GM10248 (cell line): Measurements from ENCODE around the gene WDR31.

Experiments used
- CTCF ChIA-PET: fragments of 300-600 bp; sonication (Branson Sonifier 250); formaldehyde crosslinking; extraction: SDS; loops from one replicate; lab custom pipeline; 2021; ENCODE audit warnings: antibody characterized with exemption; lab: Yijun Ruan, JAX
- POLR2A ChIA-PET: fragments of 350-650 bp; sonication (Branson Sonifier 250); formaldehyde crosslinking; extraction: SDS; loops from one replicate; lab custom pipeline; 2020; ENCODE audit warnings: antibody characterized with exemption; lab: Yijun Ruan, JAX
- DNase-seq: peaks from one replicate; pipeline ENCODE4 v3.0.0; 2012; ENCODE audit errors: extremely low spot score
- TF ChIP-seq, protein P1 (sequence below): IDR thresholded peaks from 2 replicates; pipeline ENCODE4 v1.5.1; 2012; ENCODE audit warnings: mild to moderate bottlenecking, low read depth; ENCODE audit errors: extremely low read depth, missing control alignments, control extremely low read depth

WDR31 gene

GRCh38 chr9:113341712-113342410, 1.8 kb upstream of the WDR31 start:
- ChIA-PET POLR2A (no interaction called here), CTCF (interaction anchor here (1.0 to 3.8 kb wide), 5 partner anchors 8 to 316 kb away, joined by 3 to 22 read pairs (median 3); partner anchors contain the start of genes BSPRY, CDC26 and PRPF4)
- no peak for DNase-seq
- TF ChIP-seq, protein P1, sequence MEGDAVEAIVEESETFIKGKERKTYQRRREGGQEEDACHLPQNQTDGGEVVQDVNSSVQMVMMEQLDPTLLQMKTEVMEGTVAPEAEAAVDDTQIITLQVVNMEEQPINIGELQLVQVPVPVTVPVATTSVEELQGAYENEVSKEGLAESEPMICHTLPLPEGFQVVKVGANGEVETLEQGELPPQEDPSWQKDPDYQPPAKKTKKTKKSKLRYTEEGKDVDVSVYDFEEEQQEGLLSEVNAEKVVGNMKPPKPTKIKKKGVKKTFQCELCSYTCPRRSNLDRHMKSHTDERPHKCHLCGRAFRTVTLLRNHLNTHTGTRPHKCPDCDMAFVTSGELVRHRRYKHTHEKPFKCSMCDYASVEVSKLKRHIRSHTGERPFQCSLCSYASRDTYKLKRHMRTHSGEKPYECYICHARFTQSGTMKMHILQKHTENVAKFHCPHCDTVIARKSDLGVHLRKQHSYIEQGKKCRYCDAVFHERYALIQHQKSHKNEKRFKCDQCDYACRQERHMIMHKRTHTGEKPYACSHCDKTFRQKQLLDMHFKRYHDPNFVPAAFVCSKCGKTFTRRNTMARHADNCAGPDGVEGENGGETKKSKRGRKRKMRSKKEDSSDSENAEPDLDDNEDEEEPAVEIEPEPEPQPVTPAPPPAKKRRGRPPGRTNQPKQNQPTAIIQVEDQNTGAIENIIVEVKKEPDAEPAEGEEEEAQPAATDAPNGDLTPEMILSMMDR = no peak

- POLR2A ChIA-PET = no interaction called here
- TF ChIP-seq, protein P1 = no peak
- no peak for DNase-seq
- CTCF ChIA-PET = interaction anchor here (0.9 to 3.0 kb wide), 4 partner anchors 10 to 69 kb away, joined by 3 to 11 read pairs (median 3); partner anchors contain the start of gene ALAD
Observed at GRCh38 chr9:113337714-113338113, 2.4 kb downstream of the WDR31 start.

DNA sequence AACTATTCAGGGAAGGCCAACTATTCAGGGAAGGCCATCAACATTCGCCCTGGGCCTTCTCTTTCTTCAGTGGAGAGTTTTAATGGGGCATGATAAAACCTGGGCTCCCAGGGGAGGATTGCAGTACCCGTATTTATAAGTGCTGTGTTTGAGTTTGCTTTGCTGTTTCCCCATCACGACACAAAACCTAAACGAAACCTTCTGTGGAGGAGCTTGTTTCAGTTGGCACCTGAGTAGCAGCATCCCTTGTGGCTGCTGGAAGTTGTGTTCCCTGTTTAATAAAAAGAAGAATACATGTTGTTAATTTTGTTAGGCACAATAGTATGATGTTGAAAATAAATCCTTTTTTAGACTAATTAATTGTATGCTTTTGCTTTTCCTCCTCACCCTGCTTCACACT, 8.3 kb downstream of the WDR31 start:
- TF ChIP-seq, protein P1 = no peak
- ChIA-PET CTCF (interaction anchor here (1.0 to 1.9 kb wide), 2 partner anchors 9 to 36 kb away, joined by 3 to 6 read pairs; partner anchors contain the start of gene WDR31), POLR2A (no interaction called here)
- no peak for DNase-seq

DNA sequence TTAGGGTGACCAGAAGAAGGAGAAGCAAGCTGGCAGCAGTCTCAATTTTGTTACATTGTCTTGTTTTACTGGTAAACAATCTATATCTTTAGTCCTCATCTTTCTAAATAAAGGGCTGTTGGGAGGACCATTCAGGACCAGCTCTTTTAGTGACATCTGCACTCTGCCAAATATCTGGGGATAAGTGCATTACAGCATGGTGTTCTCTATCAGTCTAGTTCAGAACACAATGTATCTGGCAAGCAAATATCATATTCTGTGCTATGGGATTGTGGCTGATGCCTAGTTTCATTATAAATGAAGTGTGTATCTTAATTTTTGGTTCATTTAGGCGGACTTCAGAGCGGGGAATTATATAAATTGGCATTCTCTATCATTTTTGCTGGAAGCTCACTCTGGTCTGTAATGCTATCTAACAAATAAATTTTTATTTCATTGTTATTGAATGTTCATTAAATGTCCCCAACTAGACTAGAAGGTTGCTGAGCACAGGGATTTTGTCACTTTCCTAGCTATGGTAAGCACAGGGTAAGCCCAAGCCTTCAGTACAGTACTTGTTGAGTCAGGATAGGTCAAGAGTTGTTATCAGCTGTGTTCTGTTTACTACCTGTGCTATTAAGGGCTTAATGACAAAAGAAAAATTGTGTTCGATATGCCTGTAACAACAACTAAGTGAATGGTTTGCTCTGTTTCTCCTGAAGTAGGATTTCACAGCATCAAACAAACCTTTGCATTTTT, 11.9 kb downstream of the WDR31 start:
- ChIA-PET POLR2A (no interaction called here), CTCF (interaction anchor here (0.7 to 2.1 kb wide), 8 partner anchors 10 to 78 kb away, joined by 3 to 5 read pairs (median 3); partner anchors contain the start of gene WDR31)
- no peak for DNase-seq
- TF ChIP-seq, protein P1 = no peak

- no peak for DNase-seq
- POLR2A ChIA-PET = no interaction called here
- TF ChIP-seq, protein P1 = no peak
- CTCF ChIA-PET = interaction anchor here (1.0 kb wide), 1 partner anchor 10 kb away, joined by 3 read pairs; no protein-coding TSS in a partner anchor
Observed at GRCh38 chr9:113326230-113326629, 13.8 kb downstream of the WDR31 start.

DNA sequence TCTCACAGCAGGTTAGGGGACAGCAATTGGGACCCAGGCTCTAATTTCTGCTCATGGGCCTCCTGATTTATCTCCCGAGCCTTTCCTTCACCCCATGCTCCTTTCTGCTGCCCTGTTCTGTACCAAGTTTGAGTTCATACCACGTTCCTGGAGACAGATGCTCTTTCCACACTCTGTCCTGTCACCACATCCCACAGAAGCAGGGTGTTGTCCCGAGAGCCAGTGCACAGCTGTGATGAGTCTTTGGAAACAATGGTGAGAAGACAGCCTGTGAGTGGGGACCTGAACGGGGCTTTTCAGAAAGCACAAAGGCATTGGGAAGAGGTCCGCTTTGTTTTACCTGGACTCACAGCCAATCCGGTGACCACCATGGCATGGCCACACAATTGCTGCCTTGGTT, 17.4 kb downstream of the WDR31 start:
- ChIA-PET CTCF (no interaction called here), POLR2A (no interaction called here)
- no peak for DNase-seq
- TF ChIP-seq, protein P1 = no peak
